Breast epithelium (tissue), 4 donors: ENCODE results near the gene LRRC4C. TPM values are rescaled to one million over a fixed set of nuclear protein-coding genes. Genes with fewer than 3 reads are reported as not detected.

Source experiments
- DNase-seq, 2 donors: peaks; one replicate each; pipeline ENCODE4 v3.0.0-alpha.2; 2019; ENCODE audit warnings: low spot score in 2 of 2
- H3K27ac ChIP-seq, 2 donors: fragments of 200-600 bp; sonication (generic) in 1 of 2; one replicate each; pipeline ENCODE4 v1.5.1; 2016 to 2019; ENCODE audit warnings: mild to moderate bottlenecking in 1 of 2
- H3K27me3 ChIP-seq, 2 donors: fragments of 200-600 bp; sonication (generic) in 1 of 2; one replicate each; pipeline versions ENCODE4 v1.5.1 to v1.6.0; 2017 to 2019; ENCODE audit warnings: control low read depth in 1 of 2, mild to moderate bottlenecking in 1 of 2
- H3K36me3 ChIP-seq: fragments of 200-600 bp; one replicate; pipeline ENCODE4 v1.5.1; 2019
- H3K4me1 ChIP-seq, 2 donors: fragments of 200-600 bp; sonication (generic); one replicate each; pipeline ENCODE4 v1.5.1; 2016 to 2019; ENCODE audit warnings: control low read depth in 1 of 2
- H3K4me3 ChIP-seq, 3 donors: fragments of 200-600 bp; sonication (generic); 1 replicate in 2 of 3; 2 replicates in 1 of 3; pipeline ENCODE4 v1.5.1; 2016 to 2019; ENCODE audit warnings: mild to moderate bottlenecking in 3 of 3, moderate library complexity in 2 of 3
- H3K9me3 ChIP-seq, 2 donors: fragments of 200-600 bp; sonication (generic) in 1 of 2; one replicate each; pipeline ENCODE4 v1.5.1; 2016 to 2019; ENCODE audit warnings: control low read depth in 1 of 2
- POLR2A ChIP-seq: fragments of 450-650 bp; IDR thresholded peaks from one replicate; pipeline ENCODE4 v1.6.1; 2016; ENCODE audit warnings: antibody characterized with exemption, mild to moderate bottlenecking, moderate library complexity
- POLR2AphosphoS5 ChIP-seq, 3 donors: sonication (generic); formaldehyde crosslinking; IDR thresholded peaks; one replicate each; pipeline ENCODE4 v1.6.1; 2017; ENCODE audit warnings: antibody characterized with exemption in 3 of 3
- intact Hi-C: fragments of 100-400 bp; cut with DNase I; formaldehyde crosslinking; loops from one replicate; pipeline ENCODE4 v1.15.1; 2023; ENCODE audit warnings: low total_unique reads
- total RNA-seq, 3 donors: library from RNA; depleted of rRNA; stranded (reverse); fragments of >200 nt; gene quantifications; one replicate each; pipeline ENCODE4 v1.1.0, GENCODE V29; 2016
- TF ChIP-seq, protein P1 (sequence below), 3 donors: fragments of 450-650 bp; IDR thresholded peaks; one replicate each; pipeline ENCODE4 v1.5.1; 2016 to 2017; ENCODE audit warnings: antibody characterized with exemption in 3 of 3, mild to moderate bottlenecking in 3 of 3, moderate library complexity in 3 of 3

Gene LRRC4C
- total RNA-seq, 3 donors from 2014 or later = 2.9 to 15.4 (median 6.6) TPM

DNA sequence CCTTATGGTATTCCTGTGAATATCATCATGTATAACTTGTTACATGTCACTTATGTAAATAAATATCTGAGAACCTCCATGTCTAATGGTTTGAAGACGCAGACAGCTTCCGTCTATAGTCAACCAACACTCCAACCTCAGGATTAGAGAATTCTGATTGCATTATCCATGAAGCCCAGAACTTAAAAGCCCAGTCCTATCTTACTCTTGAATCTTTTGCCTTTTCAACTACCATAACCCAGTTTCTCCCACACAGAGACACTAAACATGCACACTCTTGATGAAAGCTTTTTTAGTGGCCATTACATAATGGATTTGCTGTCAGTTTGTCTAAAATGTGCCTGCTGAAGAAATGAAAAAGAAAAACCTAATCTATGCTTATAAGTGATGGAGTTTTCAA is 1219.2 kb downstream of the LRRC4C start:
- DNase-seq = no peak
- Histone ChIP-seq H3K9me3 (no peaks in the 10 kb centered on the region), H3K27ac (no peak overlapping the region), H3K27me3 (no peaks in the 10 kb centered on the region), H3K4me3 (no peak overlapping the region), H3K4me1 (no peaks in the 10 kb centered on the region), H3K36me3 (no peaks in the 10 kb centered on the region)
- TF ChIP-seq, protein P1, sequence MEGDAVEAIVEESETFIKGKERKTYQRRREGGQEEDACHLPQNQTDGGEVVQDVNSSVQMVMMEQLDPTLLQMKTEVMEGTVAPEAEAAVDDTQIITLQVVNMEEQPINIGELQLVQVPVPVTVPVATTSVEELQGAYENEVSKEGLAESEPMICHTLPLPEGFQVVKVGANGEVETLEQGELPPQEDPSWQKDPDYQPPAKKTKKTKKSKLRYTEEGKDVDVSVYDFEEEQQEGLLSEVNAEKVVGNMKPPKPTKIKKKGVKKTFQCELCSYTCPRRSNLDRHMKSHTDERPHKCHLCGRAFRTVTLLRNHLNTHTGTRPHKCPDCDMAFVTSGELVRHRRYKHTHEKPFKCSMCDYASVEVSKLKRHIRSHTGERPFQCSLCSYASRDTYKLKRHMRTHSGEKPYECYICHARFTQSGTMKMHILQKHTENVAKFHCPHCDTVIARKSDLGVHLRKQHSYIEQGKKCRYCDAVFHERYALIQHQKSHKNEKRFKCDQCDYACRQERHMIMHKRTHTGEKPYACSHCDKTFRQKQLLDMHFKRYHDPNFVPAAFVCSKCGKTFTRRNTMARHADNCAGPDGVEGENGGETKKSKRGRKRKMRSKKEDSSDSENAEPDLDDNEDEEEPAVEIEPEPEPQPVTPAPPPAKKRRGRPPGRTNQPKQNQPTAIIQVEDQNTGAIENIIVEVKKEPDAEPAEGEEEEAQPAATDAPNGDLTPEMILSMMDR (IDR thresholded peaks at IDR 0.05) = no peak
- TF ChIP-seq POLR2A = no peak
- no peak for TF ChIP-seq POLR2AphosphoS5 (IDR thresholded peaks at IDR 0.05)
- intact Hi-C loops = no loop called here

DNA sequence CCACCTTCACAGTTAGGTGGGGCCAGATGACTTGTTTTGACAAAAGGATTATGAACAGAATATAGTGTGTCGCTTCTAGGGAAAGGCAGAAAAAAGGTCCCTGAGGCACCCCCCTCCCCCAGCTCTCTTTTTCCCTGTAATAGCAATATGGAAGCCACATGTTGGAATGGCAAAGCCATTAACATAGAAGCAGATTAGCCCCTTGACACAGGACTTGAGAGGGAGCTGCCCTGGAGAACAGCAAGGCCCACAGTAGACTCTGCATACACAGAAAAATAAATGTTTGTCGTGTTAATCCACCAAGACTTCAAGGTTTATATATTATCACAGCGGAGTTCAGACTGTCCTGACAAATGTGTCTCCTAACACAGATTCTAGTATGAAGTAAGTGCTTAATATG is 1222.9 kb downstream of the LRRC4C start:
- intact Hi-C loops = no loop called here
- Histone ChIP-seq H3K4me3 (no peak overlapping the region), H3K4me1 (no peaks in the 10 kb centered on the region), H3K27ac (no peak overlapping the region), H3K9me3 (no peaks in the 10 kb centered on the region), H3K27me3 (no peaks in the 10 kb centered on the region), H3K36me3 (no peaks in the 10 kb centered on the region)
- TF ChIP-seq, protein P1 (IDR thresholded peaks at IDR 0.05) = no peak
- TF ChIP-seq POLR2A (no peak), POLR2AphosphoS5 (IDR thresholded peaks at IDR 0.05) (no peak)
- DNase-seq = no peak

DNA sequence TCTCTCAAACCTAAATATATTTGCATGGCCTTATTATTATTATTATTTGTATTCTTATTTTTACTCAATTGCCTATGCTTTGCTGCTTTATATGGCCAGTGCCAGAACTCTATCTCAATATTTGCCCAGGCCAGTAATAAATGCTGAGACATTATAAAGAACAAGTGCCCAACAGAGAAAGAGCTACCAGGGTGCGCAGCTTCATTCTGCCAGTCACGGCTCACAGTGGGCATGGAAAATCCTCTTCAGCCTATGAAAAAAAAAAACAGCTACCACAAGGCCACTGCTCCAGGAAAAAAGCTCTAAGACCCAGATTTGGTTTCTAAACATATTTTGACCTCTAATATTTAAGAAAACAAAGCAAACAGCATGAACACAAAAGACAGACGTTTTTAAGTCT is 1223.6 kb downstream of the LRRC4C start:
- Histone ChIP-seq H3K9me3 (no peaks in the 10 kb centered on the region), H3K36me3 (no peaks in the 10 kb centered on the region), H3K4me1 (no peaks in the 10 kb centered on the region), H3K27me3 (no peaks in the 10 kb centered on the region), H3K27ac (no peak overlapping the region), H3K4me3 (no peak overlapping the region)
- intact Hi-C loops = no loop called here
- DNase-seq = no peak
- TF ChIP-seq POLR2A (no peak), POLR2AphosphoS5 (IDR thresholded peaks at IDR 0.05) (no peak)
- TF ChIP-seq, protein P1 (IDR thresholded peaks at IDR 0.05) = no peak

DNA sequence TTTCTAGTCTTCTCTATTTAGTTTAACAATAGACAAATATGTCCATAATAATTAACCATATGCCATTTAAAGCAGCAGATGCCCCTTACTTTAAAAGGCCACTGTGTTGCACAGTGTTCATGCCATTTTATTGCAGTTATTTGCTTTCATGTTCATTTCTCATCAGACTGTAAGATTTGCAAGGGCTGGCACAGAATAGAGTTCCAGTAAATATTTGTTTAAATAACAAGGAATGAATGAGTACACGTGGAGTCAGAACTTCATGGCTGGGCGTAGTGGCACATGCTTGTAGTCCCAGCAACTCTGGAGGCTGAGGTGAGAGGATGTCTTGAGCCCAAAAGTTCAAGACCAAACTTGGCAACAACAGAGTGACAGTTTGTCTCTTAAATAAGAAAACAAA is 1228.6 kb downstream of the LRRC4C start:
- no peaks in the 10 kb centered on the region for H3K27me3 ChIP-seq
- H3K9me3 ChIP-seq = no peaks in the 10 kb centered on the region
- no peaks in the 10 kb centered on the region for H3K36me3 ChIP-seq
- TF ChIP-seq, protein P1 (IDR thresholded peaks at IDR 0.05) = no peak
- no peak for TF ChIP-seq POLR2AphosphoS5 (IDR thresholded peaks at IDR 0.05)
- TF ChIP-seq POLR2A = no peak
- H3K4me3 ChIP-seq = no peak overlapping the region
- intact Hi-C loops = no loop called here
- DNase-seq = no peak
- H3K4me1 ChIP-seq = no peaks in the 10 kb centered on the region
- no peak overlapping the region for H3K27ac ChIP-seq

GRCh38 chr11:40228662-40229061 is 1230.8 kb downstream of the LRRC4C start:
- no peaks in the 10 kb centered on the region for H3K27me3 ChIP-seq
- DNase-seq = no peak
- intact Hi-C loops = no loop called here
- no peaks in the 10 kb centered on the region for H3K9me3 ChIP-seq
- H3K4me3 ChIP-seq = no peak overlapping the region
- H3K36me3 ChIP-seq = no peaks in the 10 kb centered on the region
- H3K4me1 ChIP-seq = no peaks in the 10 kb centered on the region
- H3K27ac ChIP-seq = no peak overlapping the region
- TF ChIP-seq, protein P1 (IDR thresholded peaks at IDR 0.05) = no peak
- TF ChIP-seq POLR2A = no peak
- no peak for TF ChIP-seq POLR2AphosphoS5 (IDR thresholded peaks at IDR 0.05)
